Endometrial microvascular endothelial cells (primary cell): Measurements from ENCODE around the gene SMIM20. TPM values are rescaled to one million over a fixed set of nuclear protein-coding genes. Genes with fewer than 3 reads are reported as not detected.

ENCODE experiments used
- in situ Hi-C: cut with HindIII; loops from 2 replicates; pipeline ENCODE4 v1.10.0; 2017; ENCODE audit warnings: low sequenced_read_pairs, low pct_unique_long_range_greater_than_20kb; ENCODE audit errors: inconsistent ontology term
- total RNA-seq: library from RNA; depleted of rRNA; stranded (reverse); fragments of >200 nt; gene quantifications from one replicate; pipeline ENCODE4 v1.2.3, GENCODE V29; 2015; ENCODE audit errors: inconsistent ontology term

Gene SMIM20
- total RNA-seq, 1 donor from 2014 or later, result 28.1 TPM

DNA sequence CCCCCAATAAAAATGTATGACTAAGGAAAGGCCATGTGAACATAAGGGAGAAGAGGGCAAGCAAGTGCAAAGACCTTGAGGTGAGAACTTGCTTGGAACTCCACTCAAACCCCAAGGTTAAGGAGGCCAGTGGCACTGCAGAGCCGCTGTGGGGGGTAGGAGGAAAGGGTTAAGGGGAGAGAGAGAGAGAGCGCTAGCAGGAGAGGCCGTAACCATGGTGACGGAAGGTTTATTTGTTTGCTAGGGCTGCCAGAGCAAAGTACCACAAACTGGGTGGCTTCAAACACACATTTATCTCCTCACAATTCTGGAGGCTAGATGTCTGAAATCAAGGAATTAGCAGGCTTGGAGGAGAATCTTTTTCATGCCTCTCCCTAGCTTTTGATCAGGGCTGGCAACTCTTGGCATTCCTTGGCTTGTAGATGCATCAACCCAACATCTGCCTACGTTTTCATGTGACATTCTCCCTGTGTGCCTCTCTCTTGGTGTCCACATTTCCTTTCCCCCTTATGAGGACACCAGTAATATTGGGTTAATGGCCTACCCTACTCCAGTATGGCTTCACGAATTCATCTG lies 35.2 kb downstream of the SMIM20 start:
- in situ Hi-C loops, result no loop called here

DNA sequence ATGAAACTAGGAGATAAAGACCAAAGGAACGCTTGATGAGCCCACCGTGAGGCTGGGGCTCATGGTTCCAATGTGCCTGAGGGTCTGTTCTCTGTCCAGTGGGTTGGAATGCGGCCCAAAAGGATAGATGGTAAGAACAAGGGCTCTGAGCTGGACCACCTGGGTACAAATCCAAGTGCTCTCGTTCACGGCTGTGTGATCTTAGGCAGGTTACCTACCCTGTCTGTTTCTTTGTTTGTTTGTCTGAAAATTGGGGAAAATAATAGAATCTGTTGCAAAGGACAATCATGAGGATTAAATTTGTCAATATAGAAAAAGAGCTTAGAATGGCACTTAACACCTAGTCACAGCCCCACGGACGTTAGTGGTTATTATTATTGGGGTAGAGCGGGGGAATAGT lies 36.0 kb downstream of the SMIM20 start:
- in situ Hi-C loops, result no loop called here

DNA sequence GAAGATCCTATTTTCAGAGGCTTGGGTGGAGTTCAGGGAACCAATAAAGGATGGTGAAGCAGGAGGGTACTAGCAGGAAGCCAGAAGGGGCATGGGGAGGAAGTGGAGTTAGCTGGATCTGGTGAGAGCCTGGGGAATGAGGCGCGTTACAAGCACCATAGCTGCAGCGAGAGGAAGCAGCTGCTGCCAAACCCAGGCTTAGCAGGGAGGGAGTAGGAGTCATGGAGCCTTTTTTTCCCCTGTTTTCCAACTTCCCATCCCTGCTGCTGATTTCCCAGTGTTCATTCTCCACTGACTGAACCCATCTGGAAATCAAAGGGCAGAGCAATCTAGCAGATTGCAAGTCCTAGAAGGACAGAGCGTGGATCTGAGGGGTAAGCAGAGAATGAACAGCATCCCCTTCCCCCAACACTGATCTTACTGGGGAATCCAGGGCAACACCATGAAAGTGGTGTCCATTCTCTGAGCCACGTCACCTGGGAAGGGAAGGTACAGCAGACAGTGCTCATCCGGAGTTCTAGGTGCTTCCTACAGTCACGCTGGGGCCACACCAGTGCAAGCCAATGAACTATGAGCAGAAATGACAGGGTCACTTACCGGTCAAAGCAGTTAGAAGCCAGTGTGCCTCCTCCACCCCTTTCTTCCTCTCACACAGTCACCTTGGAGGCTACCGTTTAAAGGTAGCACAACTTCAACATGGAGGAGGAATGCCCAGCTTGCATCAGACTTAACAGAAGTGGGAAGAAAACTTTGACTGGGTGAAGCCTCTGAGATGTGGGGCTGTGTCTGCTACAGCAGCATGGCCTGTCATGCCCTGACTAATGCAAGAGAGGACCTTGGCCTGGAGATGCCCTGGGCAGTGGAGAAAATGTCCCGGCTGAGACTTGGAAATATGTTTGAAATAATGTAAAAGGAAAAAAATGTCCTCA lies 36.7 kb downstream of the SMIM20 start:
- in situ Hi-C loops, result no loop called here

DNA sequence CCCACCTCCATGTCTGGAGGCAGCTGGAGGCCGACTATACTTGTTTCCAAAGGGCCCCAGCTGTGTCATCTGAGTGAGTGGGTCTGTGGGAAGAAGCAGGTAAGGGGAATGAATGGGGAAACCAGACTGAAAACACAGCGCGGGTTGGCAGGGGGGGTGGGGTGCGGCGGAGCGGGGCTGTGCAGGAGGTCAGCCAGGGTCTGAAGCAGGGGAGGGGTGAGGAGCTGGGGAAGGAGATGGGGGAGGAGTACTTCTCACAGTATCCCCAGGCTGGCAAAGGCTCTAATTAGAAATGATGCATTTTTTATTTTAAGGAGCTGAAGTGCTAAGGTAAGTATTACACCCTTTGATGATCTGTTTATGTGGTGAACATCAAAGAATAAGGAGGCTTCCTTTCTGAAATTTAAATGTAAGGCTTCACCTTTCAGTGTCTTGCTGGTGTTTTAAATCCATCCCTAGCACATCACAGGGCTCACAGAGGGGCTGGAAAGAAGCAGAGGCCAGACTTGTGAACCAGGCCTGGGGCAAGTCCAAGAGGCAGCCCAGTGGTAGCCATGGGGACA lies 37.5 kb downstream of the SMIM20 start:
- in situ Hi-C loops, result no loop called here

DNA sequence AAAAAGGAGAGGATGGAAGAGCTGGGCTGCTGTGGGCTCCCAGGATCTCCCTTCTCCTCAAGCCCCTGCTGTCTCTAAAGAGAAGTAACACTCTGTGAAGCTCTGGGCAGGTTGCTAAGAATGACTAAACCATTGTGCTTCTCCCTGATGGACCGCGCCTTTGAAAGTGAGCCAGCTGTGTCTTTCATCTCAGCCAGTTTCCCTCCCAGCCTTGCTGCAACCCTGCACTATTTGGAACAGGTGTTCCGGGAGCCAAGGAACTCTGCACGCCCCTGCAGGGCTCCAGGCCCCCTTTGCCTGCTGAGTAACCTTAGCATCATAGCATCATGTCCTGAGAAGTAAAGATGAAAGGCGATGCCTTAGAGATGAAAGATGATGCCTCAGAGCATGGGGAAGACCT lies 39.7 kb downstream of the SMIM20 start:
- in situ Hi-C loops, result no loop called here

DNA sequence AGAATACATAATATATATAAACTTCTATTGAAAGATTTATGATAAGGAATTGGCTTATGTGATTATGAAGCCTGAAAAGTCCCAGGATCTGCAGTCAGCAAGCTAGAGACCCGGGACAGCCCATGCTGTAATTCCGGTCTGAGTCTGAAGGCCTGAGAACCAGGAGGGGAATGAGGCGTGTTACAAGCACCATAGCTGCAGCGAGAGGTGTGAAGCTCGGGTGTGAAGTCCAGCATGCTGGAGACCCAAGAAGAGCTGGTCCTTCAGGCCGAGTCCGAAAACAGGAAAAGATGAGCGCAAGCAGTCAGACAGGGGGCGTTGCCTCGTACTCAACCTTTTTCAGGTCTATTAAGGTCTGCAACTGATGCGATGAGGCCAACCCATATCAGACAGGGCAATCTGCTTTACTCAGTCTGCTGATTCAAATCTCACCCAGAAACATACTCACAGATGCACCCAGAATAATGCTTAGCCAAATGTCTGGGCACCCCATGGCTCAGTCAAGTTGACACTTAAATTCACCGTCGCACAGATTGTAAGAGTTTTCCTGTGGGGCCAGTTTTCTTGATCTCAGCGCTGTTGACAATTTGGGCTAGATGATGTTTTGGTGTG lies 40.4 kb downstream of the SMIM20 start:
- in situ Hi-C loops, result no loop called here

DNA sequence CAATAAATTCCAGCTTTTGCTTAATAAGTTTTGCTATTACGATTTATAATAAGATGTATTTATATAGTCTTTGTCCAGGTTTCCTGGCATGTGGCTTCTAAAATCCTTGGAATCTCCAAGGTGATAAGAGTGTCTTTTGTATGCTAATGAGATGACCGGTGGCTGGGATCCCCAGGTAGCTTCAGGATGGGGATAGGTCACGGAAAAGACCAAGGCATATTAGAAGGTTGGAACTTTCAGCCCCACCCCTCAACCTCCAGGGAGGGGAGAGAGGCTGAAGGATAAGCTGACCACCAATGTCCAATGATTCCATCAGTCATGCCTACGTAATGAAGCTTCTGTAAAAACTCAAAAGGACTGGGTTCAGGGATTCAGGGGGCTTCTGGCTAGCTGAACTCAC lies 41.7 kb downstream of the SMIM20 start:
- in situ Hi-C loops, result no loop called here

DNA sequence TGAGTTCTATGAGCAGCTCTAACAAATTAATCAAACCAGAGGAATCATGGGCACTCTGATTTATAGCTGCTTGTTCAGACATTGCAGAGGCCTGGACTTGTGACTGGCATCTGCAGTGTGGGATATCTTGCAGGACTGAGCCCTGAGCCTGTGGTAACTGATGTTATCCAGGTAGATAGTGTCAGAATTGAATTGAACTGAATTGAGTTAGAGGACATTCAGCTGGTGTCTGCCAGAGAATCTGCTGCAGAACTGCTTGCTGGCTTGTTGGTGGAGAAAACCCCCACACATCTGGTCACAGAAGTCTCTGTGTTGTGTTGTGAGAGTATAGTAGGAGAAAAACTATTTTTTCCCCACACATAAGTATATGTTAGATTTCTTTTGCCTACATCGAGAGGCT lies 42.2 kb downstream of the SMIM20 start:
- in situ Hi-C loops, result no loop called here

DNA sequence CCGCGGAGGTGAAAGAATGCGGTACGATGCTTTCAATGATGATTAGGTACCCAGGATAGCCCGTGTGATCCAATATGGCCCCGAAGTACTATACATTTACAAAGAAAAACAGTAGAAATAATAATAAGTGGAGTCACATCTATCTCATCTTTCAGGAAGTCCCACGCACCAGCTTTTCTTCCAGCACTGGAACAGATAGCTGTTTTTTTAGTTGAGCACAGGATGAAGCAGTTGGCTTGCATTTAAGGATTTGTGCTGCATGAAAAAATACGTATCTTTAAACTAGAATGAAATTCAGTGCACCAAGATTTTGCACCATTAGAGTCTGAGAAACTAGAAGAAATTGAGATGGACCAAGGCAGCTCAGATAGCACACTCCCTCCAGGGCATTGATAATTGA lies 44.1 kb downstream of the SMIM20 start:
- in situ Hi-C loops, result no loop called here

DNA sequence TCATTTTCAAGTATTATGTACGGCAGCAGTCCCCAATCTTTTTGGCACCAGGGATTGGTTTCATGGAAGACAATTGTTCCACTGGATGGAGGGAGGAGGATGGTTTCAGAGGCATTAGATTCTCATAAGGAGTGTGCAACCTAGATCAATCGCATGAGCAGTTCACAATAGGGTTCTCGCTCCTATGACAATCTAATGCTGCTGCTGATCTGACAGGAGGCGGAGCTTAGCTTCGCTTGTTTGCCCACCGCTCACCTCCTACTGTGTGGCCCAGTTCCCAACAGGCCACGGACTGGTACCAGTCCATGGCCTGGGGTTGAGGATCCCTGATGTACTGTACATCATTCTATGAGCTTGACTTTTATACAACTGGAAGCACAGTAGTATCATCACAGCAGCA lies 48.4 kb downstream of the SMIM20 start:
- in situ Hi-C loops, result no loop called here

DNA sequence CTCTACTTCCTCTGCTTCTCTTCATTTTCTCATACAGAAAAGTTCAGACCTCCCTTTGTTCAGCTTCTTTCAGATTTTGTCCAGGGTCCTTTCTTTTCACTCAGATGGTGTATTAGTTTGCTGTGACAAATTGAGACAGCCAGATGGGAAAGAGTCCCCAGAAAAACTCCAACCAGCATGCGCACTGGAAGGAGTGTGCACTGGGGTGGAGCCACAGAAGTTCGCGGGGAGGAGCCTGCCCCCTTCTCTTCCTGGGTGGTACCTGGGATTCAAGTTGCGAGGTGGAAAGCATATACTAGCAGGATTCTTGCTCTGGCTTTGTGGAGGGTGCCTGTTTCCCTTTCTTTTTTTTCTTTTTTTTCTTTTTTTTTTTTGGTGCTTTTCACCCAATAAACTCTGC lies 51.6 kb downstream of the SMIM20 start:
- in situ Hi-C loops, result no loop called here

DNA sequence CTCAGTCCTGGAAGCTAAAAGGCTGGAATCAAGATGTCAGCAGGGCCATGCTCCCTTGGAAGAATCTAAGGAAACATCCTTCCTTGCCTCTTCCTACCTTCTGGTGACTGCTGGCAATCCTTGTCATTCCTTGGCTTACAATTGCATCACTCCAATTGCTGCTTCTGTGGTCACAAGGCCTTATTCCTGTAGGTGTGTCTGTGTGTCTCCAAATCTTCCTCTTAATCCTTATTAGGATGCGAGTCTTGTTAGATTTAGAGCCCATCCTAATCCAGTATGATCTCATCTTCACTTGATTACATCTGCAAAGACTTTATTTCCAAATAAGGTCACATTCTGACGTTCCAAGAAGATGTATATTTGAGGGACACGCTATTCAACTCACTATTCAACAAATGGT lies 52.2 kb downstream of the SMIM20 start:
- in situ Hi-C loops, result no loop called here

DNA sequence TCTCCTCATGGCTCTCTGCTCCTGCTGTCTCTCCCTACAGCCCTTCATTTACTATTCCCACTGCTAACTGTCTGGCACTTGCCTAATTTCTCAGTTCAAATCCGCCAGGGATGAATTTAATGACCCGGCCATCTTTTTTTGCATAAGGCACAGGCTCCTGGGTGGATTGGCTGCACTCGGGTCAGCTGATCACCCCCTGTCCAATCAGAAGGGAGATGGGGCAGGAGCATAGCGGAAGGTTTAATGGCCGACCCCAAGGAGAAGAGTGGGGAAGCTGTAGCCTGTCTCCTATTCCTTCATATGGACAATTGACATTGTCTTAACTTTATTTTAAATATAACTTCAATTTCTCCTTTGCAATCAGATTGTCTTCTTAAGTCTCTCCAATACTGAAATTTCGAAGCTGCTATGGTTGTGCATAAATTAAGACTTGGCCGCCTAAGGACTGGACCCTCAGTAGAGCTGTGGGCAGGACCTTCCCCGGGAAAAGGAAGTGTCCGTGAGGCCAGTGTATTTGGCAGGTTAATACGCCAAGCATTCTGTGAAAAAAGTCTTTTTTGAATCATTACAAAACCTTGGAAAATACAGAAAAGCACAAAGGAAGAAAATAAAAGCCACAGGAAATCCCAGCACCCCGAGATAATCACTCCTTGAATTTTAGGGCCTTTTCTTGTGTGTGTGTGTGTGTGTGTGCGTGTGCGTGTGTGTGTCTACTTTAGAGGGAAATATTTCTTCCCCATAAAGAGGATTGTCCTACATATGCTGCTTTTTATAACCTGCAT lies 55.5 kb downstream of the SMIM20 start:
- in situ Hi-C loops, result no loop called here

DNA sequence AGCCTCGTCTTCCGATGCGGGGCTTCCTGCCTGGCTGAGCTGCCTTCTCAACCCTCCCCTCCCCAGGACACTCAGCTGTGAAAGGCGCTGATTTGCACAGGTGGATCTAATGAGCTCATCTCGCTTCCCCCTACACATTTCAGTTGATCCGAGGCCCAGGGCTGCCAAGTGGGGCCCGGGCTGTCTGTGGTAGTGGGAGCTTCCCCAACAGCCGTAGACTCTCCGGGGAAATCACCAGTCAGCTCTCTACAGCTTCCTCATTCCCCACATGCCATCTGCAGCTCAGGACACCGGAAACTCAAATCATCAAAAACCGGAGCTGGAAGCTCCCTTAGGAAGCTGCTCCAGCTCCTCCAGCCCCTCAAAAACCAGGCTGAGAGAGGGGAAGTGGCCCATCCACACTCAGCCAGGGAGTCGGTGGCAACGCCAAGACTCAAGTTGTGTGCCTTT lies 56.2 kb downstream of the SMIM20 start:
- in situ Hi-C loops, result no loop called here

DNA sequence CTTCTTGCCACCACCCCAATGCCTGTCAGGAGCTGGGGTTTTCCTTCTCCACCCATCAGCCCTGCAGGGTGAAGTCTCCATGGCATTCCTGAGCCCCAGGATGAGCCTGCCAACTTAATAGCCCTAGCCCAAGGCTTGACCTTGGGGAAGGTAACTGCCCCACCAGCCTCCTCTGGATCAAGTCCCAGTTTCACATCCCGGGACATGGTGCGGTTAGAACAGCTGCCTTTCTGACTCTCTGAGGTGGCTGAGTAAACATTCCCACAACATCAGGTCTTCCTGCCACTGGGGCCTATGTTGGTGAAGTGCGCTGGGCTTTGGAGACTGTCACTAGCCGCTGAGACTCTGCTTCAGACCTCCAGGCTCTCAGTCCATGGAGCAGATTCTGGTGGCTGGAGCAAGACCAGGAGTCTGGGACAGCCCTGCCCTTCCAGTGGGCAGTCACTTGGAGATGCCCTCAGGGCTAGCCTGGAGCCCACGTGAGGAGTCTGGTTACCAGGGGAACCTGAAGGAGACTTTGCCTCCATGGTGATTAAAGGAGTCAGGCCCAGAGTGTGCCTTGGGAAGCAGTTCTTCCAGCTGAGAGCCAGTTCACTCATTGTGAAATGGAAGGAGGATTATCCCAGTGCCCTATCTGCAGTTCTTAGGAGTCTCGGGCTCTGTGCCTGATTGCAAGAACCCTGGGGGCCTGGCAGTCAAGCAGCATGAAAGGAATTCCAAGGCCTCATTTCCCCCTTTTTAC lies 56.8 kb downstream of the SMIM20 start:
- in situ Hi-C loops, result no loop called here

DNA sequence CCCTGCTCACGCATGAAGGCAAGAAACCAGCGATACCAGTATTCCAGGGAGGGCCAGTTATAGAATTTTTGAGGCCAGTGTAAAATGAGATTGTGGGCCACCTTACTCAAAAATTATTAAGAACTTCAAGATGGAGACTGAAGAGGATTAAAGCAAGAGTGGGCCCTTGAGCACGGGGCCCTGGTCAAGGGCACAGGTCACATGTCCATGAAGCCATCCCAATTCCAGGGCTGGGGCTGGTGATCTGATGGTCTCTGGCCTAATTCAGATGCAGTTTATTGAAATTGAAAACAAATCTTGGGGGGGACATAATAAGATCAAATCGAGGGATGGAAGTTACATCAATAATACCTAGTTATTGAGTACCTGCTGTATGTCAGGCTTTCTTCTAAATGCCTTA lies 58.3 kb downstream of the SMIM20 start:
- in situ Hi-C loops, result no loop called here

DNA sequence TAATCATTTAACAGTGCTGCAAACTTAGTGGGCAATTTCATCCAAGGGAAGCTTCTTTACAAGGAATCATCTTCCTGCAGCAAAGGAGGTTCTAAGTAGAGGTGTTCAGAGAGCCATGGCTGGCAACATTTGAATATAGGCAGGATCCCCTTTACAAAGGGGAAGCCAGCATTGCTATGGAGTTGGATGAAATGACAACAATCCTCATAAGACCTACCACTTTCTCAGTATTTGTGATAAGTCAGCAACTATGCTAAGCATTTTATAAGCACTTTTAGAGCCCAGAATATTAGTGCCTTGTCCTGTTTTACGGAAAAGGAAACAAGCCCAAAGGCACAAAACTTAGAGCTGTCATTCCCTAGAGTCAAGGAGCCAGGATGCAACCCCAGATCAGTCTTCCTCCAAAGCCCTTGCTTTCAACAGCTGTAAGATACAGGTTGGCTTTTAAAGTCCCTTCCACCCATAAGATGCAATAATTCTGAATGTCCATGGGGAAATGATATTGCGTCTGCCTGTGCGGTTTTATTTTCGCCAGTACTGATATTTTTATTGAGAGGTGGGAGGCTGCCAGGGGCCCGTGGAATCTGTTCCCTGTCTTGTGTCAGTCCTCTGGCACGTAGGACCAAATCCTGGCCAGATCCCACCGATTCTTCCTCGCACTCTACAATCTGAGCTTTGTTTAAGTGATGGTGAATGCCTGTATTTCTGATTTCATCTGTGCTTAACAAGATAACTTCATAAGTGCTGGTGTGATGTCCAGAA lies 59.1 kb downstream of the SMIM20 start:
- in situ Hi-C loops, result no loop called here

DNA sequence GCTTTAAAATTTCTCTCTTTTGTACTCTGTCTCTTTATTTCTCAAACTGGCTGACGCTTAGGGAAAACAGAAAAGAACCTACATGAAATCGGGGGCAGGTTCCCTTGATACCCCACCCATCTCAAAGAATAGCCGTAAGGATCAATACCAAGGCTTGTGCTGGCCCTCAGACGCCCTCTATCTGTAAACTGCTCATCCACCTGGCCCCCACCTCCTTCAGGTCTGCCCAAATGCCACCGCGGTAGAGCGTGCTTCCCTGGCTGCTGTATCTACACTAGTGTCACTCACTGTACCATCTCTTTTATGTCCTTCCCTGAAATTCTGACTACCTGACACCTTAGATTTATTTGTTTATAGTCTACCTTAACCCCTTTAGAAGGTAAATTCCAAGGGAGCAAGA lies 62.8 kb downstream of the SMIM20 start:
- in situ Hi-C loops, result no loop called here
